ENCODE measurements around the gene APOL2.
"Not testable (repeated sequence)": the region's sequence is repeated elsewhere in the genome, so short reads cannot be mapped to it uniquely, and the experiment has no call there.

The APOL2 gene

DNA sequence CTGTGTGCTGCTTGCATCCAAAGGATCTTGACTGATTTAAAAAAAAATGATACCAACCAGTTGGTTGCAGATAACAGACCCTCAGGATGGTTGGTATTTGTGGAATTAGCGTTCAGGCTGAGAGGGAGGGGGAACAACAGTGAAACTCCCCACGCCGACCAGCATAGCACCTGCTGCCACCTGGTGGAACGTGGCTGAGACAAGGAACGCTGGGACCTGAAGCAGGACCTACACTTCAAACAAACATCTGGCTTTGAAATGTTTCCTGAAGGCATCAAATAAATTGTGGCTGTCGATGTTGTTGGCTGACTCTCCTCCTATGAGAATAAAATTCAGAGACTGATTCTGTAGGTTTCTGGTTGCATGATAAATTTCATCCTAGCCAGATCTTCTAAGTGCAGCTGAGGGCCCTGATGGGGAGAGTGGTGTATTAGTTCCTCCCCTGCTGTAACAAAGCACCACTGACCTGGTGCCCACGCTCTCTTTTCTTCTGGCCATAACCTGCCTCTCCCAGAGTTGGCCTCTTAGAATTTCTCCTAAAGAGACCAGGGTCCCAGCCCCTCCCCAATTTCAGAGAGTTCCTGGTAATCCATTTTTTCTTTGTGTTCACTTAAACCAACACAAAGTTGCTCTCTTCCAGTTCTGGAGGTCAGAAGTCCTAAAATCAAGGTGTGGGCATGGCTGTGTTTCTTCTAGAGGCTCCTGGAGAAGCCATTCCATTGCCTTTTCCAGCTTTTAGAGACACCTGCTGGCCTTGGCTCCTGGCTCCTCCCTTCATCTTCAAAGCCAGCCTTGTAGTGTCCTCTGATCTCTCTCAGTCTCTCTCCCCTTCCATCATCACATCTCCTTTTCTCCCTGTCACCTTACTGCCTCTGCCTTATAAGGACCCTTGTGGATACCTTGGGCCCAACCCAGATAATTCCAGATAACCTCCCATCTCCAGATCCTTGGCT is 17.3 kb downstream of the APOL2 start:
- peak; percentile 35 for DNase-seq (ENCODE audit: low read depth)

DNA sequence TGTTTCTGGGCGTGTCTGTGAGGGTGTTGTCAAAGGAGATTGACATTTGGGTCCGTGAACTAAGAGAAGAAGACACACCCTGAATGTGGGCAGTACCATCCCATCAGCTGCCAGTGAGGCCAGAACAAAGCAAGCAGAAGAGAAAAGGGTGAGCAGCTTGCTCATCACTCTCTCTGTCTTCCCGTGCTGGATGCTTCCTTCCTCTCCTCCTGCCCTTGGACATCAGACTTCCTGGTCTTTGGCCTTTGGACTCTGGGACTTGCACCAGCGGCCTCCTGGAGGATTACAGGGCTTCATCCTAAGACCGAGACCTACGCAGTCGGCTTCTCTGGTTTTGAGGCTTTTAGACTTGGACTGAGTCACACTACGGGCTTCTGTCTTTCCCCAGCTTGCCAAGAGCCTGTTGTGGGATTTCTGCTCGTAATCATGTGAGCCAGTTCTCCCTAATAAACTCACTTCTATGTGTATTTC is 18.8 kb downstream of the APOL2 start:
- peak; percentile 49 for DNase-seq (ENCODE audit: low read depth)

DNA sequence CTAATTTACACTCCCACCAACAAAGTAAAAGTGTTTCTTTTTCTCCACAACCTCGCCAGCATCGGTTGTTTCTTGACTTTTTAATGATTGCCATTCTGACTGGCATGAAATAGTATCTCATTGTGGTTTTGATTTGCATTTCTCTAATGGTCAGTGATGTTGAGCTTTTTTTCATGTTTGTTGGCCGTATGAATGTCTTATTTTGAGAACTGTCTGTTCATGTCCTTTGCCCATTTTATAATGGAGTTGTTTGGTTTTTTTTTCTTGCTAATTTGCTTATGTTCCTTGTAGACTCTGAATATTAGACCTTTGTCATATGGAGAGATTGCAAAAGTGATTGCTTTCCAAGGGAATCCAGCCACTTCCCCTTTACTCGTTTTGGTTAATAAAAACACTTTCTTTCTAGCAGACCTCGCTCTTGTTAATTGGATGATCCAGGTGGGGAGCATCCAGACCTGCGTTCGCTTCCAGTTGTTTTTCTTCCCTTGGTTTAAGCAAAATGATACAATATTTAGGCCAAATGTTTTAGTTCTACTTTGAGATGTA is 20.6 kb downstream of the APOL2 start:
- DNase-seq (ENCODE audit: low read depth) = no peak

DNA sequence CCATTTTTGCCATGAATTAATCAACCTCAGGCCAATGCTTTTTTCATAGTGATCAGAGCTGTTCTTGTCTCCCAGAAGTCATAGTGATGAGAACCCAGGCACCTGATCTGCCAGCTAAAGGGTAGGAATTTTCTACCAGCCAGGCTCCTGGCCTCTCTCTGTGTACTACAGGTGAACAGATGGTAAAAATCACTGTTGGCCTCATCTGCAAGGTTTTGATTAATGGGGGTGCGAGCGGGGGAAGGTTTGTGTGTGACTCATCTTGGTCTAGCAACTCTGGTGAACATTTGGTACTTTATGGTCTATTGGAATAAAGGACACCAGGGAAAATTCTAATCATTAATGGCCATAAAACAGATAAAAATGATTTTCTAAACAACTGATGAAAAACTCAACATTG is 23.3 kb downstream of the APOL2 start:
- no peak for DNase-seq (ENCODE audit: low read depth)

DNA sequence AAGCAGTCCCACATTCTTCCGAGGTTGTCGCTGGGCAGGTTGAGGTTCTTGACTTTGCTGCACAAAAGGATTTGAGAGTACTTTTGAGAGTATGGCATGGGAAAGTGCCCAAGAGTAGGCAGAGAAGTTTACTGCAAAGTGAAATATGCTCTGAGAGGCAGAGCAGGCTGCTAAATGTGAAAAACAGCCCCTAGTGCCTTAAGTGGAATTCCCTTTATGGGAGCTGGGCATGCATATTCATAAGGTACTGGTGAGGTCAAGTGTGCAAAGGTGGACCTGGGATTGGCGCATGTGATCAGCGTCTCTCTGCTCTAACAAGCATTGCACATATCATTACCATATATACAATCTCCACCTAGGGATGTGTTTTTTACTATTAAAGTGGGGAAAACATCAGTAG is 25.7 kb downstream of the APOL2 start:
- no peak for DNase-seq (ENCODE audit: low read depth)

DNA sequence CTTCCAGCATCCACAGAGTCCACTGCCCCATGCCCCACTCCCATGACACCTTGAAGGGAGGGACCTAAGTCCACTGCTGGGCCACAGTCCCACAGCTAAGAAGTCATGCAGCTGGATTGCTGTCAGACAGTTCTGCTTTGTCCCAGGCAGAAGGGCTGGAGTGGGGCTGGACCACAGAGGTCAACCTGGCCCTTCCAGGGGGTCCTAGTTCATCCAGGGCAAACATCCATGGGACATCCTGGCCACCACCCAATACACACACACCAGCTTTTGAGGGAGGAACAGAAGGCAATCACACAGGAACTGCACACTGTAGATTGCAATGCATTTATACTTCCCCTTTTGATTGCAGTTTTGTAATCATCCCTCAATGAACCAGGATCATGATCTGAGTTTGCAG is 26.4 kb downstream of the APOL2 start:
- no peak for DNase-seq (ENCODE audit: low read depth)

DNA sequence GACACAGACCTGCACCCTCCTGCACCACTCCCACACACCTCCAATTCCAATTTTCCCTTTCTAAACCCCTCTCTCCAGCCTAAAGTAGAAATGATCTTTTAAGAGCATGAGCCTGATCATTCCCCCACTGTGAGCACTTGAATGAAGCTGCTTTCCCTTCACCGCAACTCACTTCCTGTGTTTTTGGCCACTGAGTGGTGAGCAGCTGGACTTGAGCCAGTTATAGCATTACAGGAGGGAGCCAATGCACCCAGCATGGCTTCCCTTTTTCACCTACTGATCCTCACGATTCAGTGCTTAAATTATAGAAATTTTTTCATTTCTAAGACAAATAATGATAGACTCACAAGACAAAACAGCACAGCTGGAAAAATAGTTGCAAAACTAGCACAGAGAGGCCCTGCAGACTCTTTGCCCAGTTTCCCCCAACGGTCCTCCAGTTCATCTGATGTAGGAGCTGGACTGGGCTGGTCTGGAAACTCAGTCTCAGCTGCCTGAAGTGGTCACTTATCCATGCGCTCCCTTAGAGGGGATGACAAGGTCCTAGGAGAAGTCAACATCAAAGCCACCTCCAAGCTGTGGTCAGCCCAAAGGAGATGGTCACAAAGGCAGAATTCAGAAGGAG is 28.0 kb downstream of the APOL2 start:
- peak; percentile 69 for DNase-seq (ENCODE audit: low read depth)

DNA sequence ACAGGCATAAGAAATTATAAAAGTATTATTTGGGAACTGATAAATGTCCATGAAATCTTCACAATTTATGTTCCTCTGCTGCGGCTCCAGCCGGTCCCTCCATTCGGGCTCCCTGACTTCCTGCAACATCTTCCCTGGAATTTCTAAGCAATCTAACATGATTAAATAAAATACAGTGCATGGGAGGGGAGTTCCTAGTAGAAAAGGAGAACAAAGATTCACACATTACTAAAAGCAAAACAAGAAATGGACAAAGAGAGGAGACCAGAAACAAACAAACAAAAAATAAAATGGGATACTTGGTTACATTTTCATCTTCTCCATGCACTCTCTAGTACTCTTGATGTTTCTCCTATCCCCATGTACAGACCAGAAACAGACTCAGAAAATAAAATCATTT is 29.1 kb downstream of the APOL2 start:
- DNase-seq (ENCODE audit: low read depth) = no peak

DNA sequence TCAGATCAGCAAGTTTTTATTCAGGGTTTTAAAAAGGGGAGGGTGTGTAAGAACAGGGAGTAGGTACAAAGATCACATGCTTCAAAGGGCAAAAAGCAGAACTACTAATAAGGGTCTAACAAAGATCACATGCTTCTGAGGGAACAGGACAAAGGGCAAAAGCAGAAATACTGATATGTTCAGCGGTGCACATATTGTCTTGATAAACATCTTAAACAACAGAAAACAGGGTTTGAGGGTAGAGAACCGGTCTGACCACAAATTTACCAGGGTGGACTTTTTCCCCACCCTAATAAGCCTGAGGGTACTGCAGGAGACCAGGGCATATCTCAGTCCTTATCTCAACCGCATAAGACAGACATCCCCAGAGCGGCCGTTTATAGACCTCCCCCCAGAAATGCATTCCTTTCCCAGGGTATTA is 29.8 kb downstream of the APOL2 start:
- DNase-seq (ENCODE audit: low read depth) = not testable (repeated sequence)

DNA sequence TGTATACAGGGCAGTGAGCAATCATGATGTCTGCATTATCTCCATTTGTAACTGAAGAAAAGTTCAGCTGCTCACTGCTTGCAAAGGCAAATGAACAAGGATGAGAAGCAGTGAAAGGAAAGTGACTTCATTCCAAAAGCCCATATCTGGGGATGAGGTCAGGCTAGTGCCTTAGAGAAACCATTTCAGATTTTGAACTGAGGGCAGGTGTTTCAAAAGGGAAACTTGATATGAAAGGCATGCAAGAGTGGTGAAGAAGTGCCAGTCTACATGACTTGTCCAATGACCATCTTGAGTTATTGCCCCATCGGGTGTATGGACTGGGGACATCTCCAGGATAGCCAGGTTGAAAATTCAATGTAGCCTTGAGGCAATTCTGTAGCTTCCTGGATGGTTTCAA is 30.4 kb downstream of the APOL2 start:
- no peak for DNase-seq (ENCODE audit: low read depth)

DNA sequence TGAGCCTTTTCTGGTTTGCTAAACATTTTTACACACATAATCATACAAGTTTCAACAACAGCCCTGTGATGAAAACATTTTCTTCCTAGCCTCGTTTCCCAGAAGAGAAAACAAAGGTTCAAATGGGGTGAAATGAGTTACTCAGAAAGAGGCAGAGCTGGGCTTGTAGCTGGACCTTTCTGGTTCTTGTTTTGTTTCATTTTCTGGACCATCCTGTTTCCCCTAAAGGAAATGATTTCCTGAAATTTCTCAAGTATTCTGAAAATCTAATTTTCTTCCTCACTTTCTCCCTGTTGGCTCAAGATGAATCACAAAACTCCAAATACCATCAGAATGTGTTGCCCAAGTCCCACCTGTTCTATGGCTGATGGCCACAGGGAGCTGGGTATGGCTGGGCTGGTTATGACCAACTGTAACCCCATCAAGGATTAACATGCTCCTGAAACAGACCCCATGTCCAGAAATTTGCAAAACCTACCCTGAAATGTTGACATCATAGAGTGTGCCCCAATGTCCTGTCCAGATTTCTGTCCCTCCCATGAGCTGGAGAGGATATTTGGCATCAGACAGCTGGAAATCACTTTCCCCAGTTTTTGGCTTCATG is 31.1 kb downstream of the APOL2 start:
- DNase-seq (ENCODE audit: low read depth) = no peak

DNA sequence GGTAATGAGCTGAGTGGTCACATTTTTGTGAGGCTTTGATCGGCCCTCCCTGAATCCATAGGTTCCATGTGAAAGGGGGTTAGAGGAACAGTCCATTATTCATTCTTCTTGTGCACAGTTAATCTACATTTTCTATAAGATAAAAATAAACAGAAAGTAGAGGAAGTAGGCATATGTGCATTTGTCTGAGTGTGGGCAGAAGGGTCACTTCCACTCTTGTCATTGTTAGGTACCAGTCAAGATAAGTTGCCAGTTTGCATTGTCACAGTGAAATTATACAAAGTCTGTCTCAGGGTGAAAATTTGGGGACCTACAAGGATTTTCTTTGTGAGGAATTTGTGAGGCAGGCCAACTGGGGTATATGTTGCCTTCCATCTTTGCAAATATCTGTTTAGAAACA is 33.1 kb downstream of the APOL2 start:
- DNase-seq (ENCODE audit: low read depth) = no peak

DNA sequence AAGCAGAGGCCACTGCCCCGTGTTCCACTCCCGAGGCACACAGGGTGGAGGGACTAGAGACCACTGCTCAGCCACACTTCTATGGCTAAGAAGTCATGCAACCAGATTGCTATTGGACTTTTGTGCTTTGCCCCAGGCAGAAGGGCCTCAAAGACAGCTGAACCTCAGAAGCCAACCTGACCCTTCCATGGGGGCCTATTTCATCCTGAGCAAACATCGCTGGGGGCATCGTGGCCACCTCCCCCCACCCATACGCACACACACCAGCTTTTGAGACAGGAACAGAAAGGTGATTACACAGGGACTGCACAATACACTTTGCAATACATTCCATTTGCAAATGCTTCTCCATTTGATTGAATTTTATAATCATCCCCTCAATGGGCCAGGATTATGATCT is 33.8 kb downstream of the APOL2 start:
- DNase-seq (ENCODE audit: low read depth) = not testable (repeated sequence)

DNA sequence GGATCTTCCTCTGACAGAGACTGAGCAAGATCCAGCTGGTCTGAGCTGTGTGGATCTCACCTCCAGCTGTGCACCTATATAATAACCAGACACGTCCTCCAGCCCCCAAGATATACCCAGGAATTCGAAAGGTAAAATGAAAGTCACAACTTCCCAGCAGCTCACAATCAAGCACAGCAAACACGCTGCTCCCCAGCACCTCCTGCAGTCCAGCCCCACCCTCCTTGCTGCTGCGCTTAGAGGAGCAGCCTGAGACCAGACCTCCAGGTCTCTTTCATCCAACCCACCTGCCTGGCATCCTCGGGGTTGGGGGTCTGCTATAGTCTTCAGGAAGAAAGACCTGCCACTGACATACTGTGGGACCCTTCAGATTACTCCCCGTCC is 34.7 kb downstream of the APOL2 start:
- DNase-seq (ENCODE audit: low read depth) = no peak

DNA sequence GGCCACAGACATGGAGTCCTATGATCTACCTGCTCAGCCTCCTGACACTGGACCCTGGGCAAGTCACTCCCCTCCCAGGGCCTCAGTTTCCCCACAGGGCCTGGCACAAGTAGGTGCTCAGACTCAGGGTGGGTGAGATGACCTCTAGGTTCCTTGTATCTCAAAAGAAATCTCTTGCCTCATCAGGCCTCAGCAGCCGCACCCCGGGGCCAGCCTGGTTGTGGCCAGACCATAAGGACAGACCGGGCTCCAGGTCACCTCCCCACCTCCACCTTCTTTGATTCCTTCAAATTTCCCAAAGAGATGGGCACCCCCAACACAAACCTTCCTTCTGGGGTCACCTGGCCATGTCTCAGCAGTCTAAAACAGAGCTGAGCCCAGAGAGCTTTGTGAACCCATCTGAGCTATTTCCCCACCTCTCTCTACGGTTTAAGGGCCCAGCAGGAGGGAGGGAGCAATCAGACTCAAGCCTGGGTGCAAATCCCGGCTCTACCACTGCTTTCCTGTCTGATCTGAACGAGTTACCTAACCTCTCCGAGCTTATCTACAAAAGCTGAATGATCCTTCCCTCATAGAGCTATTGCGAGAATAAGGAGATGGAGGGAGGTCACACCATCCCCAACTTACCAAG is 35.2 kb downstream of the APOL2 start:
- DNase-seq (ENCODE audit: low read depth) = no peak

DNA sequence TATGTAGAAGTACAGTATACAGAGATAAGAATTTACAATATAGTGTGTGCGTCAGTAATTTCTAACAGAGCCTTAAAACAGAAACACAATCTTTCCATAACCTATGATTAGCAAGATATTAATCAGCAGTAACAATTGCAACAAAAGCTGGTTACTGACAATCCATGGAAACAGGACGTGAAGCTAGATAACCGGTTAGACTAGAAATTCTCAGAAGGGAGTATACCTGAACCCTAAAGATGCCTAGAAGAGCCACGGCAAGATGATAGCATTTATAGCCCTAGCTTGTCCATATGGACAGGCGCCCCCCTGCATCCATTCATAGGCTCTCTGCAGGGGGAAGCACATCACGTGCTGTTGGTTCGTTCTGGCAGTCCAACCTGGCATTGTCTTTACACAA is 35.9 kb downstream of the APOL2 start:
- DNase-seq (ENCODE audit: low read depth) = not testable (repeated sequence)

DNA sequence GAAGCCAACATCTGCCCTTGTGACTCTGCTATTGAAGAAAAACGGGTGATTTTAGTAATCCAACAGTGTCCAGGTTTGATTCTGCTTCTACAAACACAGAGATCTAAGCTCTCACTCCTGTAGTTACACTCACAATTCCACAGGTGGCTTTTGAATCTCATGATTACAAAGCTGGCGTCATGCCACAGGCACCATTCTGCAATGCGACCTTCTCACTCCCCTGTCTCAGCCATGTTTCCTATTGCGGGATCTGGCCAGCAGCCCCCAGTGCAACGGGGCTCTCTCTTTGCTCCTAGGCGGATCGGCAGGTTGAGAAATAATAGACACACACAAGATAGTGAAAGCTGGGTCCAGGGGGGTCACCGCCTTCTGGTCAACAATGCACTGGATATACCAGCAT is 36.4 kb downstream of the APOL2 start:
- not testable (repeated sequence) for DNase-seq (ENCODE audit: low read depth)

DNA sequence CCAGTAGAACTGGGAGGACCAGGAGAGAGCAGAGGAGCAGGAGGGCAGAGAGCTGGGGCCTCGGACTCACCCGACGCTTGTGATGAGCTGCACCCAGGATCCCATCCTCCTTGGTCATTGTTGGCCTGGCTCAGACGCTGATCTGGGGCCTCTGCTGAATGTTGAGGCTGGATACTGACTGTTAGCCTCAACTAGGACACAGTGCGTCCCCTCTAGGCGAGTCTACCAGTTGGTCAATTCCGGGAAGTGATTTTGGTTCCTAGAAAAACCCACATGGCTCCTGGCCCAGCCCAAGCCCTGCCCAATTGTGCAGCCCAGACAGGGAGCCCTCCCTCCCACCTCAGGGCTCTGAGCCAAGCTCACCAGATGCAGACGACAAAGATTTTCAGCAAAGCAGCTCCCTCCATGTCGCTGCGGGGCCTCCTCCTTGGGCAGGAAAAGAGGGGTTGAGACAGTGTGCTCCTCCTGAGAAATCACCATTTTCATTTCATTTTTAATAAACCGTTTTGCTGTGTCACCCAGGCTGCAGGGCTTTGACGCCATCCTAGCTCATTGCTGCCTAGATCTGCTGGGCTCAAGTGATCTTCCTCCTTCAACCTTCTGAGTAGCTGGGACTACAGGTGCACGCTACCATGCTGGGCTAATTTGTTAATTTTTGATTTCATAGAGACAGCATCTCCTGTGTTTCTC is 37.6 kb downstream of the APOL2 start, which contains the start of gene APOL4:
Gene APOL4, minus strand, starts transcription at position 180 of the 690 bp plus-strand sequence. Its CDS starts 75 bp downstream, at position 105.
- DNase-seq (ENCODE audit: low read depth) = peak; percentile 34

DNA sequence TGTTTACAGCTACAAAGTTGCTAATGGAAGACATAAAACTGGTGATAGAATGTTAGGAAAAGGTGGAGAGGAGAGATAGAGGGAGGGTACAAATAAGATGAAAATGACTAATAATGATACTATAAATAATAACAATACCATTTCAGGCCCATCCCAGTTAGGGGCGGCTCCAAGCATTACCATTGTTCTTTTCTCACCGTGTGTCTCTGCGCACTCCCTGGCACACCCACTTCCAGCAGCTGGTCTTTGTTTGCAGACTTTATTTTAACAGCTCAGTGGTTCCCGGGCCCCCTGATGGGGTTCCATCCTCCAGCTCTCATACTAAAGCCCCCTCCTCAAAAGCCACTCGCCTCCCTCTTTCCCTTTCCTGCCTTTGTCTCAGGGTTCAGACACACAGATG is 38.3 kb downstream of the APOL2 start:
- not testable (repeated sequence) for DNase-seq (ENCODE audit: low read depth)

DNA sequence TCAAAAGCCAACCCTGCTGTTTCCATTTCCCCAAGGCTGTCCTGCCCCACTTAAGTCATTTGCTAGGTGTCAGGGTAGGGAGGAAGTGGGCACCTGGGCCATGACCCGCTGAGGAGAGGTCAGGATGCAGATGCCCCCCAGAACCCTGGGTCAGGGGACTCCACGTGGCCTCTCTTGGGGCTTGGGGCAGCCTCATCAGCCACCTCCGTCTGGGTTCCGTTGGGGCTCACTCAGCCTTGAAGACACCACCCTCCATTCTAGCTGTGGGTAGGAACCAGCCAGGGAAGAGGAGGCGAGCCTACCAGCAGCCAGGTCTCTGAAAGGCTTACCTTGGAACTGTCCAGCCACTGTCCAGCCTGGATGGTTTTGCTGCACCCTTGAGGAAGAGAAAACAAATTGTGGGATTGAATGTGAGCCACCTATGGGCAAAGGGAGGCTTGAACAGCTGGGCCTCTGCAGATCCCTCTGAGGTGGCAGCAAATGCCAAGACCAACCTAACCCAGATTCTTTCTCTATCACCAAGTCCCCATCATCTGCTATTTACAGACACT is 40.3 kb downstream of the APOL2 start:
- DNase-seq (ENCODE audit: low read depth) = no peak

DNA sequence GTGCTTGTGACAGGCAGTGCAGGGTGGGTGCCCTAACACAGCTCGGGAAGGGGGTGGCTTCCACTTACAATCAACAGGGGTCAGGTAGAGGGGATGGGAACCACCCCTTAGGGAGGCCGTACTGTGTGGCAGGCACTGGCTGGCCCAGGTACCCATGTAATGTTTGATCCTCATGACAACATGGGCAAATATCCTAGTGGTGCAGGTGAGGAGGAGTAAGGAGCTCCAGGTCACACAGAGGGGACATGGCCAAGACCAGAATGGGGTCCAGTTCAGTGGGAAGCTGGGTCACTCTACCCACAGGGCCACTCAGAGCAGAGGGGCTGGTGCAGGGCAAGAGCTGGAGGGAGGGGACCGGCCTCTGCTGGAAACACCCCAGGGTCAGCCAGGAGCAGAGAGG is 40.8 kb downstream of the APOL2 start:
- DNase-seq (ENCODE audit: low read depth) = no peak
